ENCODE results near the gene PLXNA4.

GRCh38 chr7:132221356-132221755 lies 354.9 kb downstream of the PLXNA4 start:
- TF ChIP-seq SUZ12 (IDR thresholded peaks at IDR 0.05) (no peak), NFRKB (IDR thresholded peaks at IDR 0.05) (no peak), CTBP1 (IDR thresholded peaks at IDR 0.05; ENCODE audit: borderline replicate concordance) (no peak)
